ENCODE measurements around the gene CBX7.

CBX7 gene

GRCh38 chr22:39090426-39091064 lies 61.9 kb downstream of the CBX7 start:
- no peak for DNase-seq

- DNase-seq = no peak
These were observed 62.6 kb downstream of the CBX7 start for GRCh38 chr22:39089928-39090327.

DNA sequence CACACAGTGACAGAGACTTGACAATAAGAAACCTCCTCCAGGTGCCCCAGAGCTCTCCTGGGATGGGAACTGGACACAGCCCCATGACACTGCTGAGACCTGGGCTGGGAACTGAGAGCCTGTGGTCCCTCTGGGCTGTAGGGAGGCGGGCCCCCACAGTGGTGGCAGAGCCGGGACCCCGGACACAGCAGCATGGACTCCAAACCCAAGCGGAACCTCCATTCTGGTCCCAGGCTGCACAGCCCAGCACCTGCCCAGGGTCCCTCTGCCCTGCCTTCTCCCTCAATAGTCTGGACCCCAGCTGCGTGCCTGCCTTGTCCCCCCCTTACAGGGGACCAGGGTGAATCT lies 63.8 kb downstream of the CBX7 start:
- DNase-seq = no peak

GRCh38 chr22:39087881-39088684 lies 64.4 kb downstream of the CBX7 start:
- DNase-seq = peak in 5 of 14 donors; percentile 9 to 53 (median 34)

DNA sequence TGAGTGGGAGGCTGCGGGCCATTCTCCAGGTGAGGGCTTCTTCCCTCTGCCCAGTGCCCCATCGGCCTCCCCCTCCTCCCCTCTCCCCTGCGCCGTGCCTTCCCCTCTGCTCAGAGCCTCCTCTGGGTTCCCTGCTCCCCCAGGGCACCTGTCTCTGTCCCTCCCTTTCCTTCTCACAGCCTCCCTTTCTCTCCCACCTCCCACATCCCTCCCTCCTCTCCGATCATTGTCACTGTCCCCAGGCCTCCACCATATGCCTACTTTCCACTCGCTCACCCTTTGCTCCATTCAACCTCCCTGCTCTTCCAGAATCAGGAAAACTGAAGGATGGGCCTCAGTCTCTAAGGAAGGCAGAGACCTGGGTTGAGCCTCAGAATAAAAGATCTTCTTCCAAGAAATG lies 65.4 kb downstream of the CBX7 start:
- no peak for DNase-seq

- no peak for DNase-seq
These were observed 67.8 kb downstream of the CBX7 start for GRCh38 chr22:39084666-39085065.

DNA sequence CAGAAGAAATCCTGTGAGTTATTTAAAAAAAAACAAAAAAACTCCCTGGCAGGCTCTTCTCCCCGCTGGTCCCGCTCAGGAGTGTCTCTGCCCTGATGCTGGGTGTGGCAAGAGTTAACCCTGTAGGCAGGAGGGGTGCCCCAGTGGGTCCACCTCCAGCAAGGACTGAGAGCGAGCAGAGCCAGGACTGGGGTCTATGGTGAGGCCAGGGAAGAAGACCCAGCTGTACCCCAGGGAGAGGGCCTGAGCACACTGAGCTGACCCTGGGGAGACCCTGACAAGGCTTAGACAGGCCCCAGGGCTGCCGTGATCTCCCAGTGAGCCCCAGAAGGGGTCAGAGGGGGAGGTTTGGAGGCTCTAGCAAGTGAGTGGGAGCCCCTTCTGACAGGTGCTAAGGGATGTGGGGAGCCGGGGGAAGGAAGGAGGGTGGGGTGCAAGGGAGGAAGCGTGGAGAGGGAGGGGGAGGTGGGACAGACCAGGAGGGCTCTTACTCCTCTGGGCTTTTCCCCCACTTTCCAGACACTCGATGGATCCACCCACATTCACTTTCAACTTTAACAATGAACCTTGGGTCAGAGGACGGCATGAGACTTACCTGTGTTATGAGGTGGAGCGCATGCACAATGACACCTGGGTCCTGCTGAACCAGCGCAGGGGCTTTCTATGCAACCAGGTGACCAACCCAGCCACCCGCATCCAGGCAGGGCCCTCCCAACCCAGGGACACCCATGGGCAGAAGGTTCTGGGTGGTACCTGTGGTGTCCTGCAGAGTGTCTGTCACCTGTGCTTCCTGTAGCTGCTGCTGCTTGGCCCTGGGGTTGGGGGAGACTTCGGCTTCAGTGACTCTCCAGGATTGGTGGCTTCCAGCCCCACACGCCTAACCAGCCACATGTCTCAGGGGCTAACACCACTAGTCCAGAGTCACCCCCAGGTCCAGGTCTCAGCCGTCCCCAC lies 69.0 kb downstream of the CBX7 start:
- DNase-seq = no peak

DNA sequence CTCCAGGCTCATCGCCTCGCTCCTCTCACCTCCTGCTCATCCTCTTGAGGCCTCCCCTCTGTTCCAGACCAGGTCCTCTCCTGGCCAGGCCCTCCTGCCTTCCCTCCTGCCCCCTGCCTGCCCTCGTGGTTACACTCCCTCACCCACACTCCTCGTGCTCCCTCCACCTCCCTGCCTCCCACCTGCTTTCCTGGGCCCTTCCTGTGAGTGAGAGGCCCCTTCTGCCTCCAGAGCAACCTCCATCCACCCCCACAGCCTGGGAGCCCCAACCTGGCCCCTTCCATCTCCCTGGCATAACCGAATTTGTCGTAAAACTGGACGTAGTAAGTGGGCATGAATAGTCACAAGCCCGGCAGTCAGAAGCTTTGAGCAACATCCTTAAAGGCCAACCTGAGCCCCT lies 70.9 kb downstream of the CBX7 start:
- no peak for DNase-seq

GRCh38 chr22:39081016-39081415 lies 71.5 kb downstream of the CBX7 start:
- DNase-seq = no peak
